ENCODE measurements around the gene FARP2. TPM values are rescaled to one million over a fixed set of nuclear protein-coding genes. Genes with fewer than 3 reads are reported as not detected.
"Not testable (repeated sequence)": the region's sequence is repeated elsewhere in the genome, so short reads cannot be mapped to it uniquely, and the experiment has no call there.

FARP2 gene
- total RNA-seq, 1 experiment from 2014 or later: 74.5 TPM

GRCh38 chr2:241315879-241316631, 40.0 kb upstream of the FARP2 start, which contains the start of gene SEPTIN2:
SEPTIN2 (plus strand) TSS chr2:241315925; CDS start chr2:241324233, 8,308 bp downstream.
- Histone ChIP-seq H3K27ac (peak within 1 kb of the TSS; percentile 93), H3K36me3 (peaks cover 57% of the 10 kb centered on the region), H3K9me3 (replicated peaks) (peaks cover 4% of the 10 kb centered on the region; the same call in 1 of the 2 replicates), H3K4me3 (peak within 1 kb of the TSS; percentile 63), H3K4me1 (replicated peaks) (peaks cover 37% of the 10 kb centered on the region), H3K27me3 (replicated peaks) (no peaks in the 10 kb centered on the region)
- peak; percentile 80 to 89 for DNase-seq (ENCODE audit: low read depth in 1 of 2, low spot score in 2 of 2)

DNA sequence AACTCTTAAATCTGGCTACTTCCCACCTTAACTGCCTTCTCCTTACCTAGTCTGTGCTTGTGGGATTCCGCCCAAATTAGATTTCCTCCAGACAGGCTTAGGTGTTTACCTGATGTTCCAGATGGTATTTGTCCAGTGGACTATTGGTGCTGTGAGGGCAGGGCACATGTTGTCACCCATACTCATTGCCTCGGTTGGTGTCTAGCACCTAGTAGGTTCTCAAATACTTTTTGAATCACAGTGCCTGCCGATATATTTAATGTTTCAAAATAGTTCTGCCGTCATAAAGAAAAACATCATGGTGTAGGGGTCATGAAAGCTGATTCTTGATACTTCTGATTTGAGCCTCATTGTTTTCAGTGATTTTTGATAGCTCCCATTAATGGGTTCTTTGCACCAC, 39.3 kb upstream of the FARP2 start:
- H3K9me3 ChIP-seq (replicated peaks): peaks cover 4% of the 10 kb centered on the region; the same call in 1 of the 2 replicates
- no peaks in the 10 kb centered on the region for H3K27me3 ChIP-seq (replicated peaks)
- no peak for DNase-seq (ENCODE audit: low read depth in 1 of 2, low spot score in 2 of 2)
- H3K27ac ChIP-seq: peak overlapping the region; percentile 2; the same call in 1 of the 2 replicates
- H3K4me1 ChIP-seq (replicated peaks): peaks cover 34% of the 10 kb centered on the region
- H3K36me3 ChIP-seq: peaks cover 61% of the 10 kb centered on the region
- peak overlapping the region; percentile 63 for H3K4me3 ChIP-seq

DNA sequence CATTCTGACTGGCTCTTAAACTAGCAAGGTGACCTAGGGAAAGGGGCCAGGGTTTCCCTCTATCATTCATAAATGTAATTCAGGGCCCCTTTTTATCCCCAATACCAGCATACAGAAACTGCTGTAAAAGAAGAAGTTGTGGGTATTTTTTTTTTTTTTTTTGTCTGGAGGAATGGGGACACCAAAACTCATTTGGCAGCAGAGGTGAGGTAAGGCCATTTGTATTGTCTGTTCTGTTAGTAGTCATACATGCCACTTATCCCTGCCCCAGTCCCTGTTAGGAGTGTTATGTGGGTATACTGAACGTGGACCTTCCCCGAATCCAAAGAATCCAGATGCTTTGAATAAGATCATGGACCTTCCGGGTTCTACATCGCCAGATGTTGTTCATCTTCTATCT, 38.7 kb upstream of the FARP2 start:
- Histone ChIP-seq H3K9me3 (replicated peaks) (peaks cover 4% of the 10 kb centered on the region; the same call in 1 of the 2 replicates), H3K4me1 (replicated peaks) (peaks cover 28% of the 10 kb centered on the region), H3K27me3 (replicated peaks) (no peaks in the 10 kb centered on the region), H3K36me3 (peaks cover 65% of the 10 kb centered on the region), H3K27ac (no peak overlapping the region), H3K4me3 (peak overlapping the region; percentile 63)
- DNase-seq (ENCODE audit: low read depth in 1 of 2, low spot score in 2 of 2): no peak

DNA sequence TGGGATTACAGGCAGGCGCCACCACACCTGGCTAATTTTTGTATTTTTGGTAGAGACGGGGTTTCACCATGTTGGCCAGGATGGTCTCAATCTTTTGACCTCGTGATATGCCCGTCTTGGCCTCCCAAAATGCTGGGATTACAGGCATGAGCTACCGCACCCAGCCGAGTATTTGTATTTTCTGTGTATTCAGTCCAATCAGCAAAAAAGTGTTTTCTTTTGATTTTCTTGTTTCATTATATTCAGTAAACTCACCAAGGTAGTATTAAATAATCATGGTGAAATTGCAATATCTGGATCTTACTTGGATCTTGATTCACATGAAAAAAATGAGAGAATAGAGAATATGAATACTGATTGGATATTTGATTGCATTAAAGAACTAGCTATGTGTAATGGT, 37.3 kb upstream of the FARP2 start:
- H3K9me3 ChIP-seq (replicated peaks); H3K27me3 ChIP-seq (replicated peaks); H3K4me3 ChIP-seq; H3K27ac ChIP-seq; DNase-seq (ENCODE audit: low read depth in 1 of 2, low spot score in 2 of 2): not testable (repeated sequence)
- Histone ChIP-seq H3K36me3 (peaks cover 67% of the 10 kb centered on the region), H3K4me1 (replicated peaks) (peaks cover 19% of the 10 kb centered on the region)

DNA sequence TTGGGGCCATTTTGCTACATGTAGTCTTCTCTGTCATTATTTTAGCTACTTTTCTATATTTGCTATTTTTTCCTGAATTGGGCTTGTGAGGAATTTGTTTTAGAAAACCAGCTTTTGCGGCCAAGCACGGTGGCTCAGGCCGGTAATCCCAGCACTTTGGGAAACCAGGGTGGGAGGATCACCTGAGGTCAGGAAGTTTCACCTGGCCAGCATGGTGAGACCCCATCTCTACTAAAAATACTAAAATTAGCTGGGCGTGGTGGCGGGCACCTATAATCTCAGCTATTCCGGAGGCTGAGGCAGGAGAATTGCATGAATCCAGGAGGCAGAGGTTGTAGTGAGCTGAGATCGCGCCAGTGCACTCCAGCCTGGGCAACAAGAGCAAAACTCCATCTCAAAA, 35.7 kb upstream of the FARP2 start:
- Histone ChIP-seq H3K27me3 (replicated peaks) (no peaks in the 10 kb centered on the region), H3K9me3 (replicated peaks) (no peaks in the 10 kb centered on the region), H3K36me3 (peaks cover 71% of the 10 kb centered on the region), H3K4me3 (no peak overlapping the region), H3K27ac (no peak overlapping the region), H3K4me1 (replicated peaks) (peaks cover 13% of the 10 kb centered on the region)
- no peak for DNase-seq (ENCODE audit: low read depth in 1 of 2, low spot score in 2 of 2)

- Histone ChIP-seq H3K4me3 (no peak overlapping the region), H3K4me1 (replicated peaks) (peaks cover 13% of the 10 kb centered on the region)
Observed at GRCh38 chr2:241321033-241321432, 35.1 kb upstream of the FARP2 start.

DNA sequence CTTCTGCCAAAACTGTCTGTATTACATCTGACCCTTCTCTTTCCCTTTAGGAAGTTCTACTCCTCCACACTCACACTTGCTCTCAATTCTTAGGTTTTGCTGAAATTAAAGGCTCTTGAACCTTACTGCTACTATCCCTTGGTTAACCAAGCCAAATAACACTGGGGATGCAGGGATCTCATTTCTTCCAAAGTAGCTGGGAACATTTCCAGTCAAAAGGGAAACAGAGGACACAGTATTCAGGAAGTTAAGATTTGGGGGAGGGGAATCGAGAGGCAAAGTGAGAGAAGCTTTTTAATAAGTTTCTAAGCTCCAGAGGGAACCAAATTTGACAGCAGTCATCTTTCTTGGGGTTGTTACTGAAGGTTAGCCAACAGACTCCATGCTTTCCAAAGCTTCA, 34.2 kb upstream of the FARP2 start:
- Histone ChIP-seq H3K27me3 (replicated peaks) (no peaks in the 10 kb centered on the region), H3K9me3 (replicated peaks) (no peaks in the 10 kb centered on the region), H3K4me3 (no peak overlapping the region), H3K27ac (no peak overlapping the region), H3K36me3 (peaks cover 74% of the 10 kb centered on the region), H3K4me1 (replicated peaks) (peaks cover 12% of the 10 kb centered on the region)
- DNase-seq (ENCODE audit: low read depth in 1 of 2, low spot score in 2 of 2): no peak

More at GRCh38 chr2:241321033-241321432, 35.1 kb upstream of the FARP2 start:
- H3K27me3 ChIP-seq (replicated peaks): no peaks in the 10 kb centered on the region
- no peaks in the 10 kb centered on the region for H3K9me3 ChIP-seq (replicated peaks)
- H3K36me3 ChIP-seq: peaks cover 75% of the 10 kb centered on the region
- DNase-seq (ENCODE audit: low read depth in 1 of 2, low spot score in 2 of 2): no peak
- no peak overlapping the region for H3K27ac ChIP-seq

DNA sequence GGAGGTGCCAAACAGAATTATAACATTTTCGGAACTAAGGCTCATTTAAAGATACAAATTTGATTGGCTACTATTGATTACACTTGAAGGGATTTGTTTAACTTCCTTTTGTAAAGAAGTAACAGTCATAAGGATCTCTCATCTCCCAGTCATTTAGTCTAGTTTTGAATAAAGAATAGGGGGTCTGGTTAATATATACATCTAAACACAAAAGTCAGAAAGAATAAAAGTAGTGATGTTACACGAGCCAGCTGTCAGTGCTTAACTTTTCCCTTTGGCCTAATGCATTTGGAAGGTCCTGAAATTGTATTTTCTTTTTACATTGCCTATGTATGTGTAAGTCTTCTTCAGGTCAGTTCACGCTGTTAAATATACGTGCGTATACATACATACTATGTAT, 32.3 kb upstream of the FARP2 start:
- Histone ChIP-seq H3K27ac (no peak overlapping the region), H3K27me3 (replicated peaks) (no peaks in the 10 kb centered on the region), H3K36me3 (peaks cover 79% of the 10 kb centered on the region), H3K4me3 (no peak overlapping the region), H3K9me3 (replicated peaks) (no peaks in the 10 kb centered on the region), H3K4me1 (replicated peaks) (0 out of 2 replicates have a peak, but pooled peaks cover 3% of the 10 kb centered on the region)
- no peak for DNase-seq (ENCODE audit: low read depth in 1 of 2, low spot score in 2 of 2)

DNA sequence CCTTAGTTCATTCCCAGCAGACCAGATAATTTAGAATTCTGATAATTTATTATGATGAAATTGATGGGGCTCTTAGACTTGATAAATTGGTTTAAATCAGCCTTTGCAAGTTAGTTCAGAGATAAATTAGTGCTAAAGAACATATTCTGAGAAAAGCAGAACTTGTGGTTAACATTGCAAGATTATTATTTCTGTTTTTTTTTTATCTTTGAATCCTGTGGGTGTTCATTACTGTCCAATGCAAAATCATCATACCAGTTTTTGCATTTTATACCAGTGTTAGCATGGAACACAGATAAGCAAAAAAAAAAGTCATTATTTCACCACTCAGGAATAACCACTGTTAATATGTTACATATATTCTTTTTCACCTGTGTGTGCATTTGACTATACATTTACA, 31.3 kb upstream of the FARP2 start:
- Histone ChIP-seq H3K36me3 (peaks cover 81% of the 10 kb centered on the region), H3K27me3 (replicated peaks) (no peaks in the 10 kb centered on the region), H3K4me1 (replicated peaks) (0 out of 2 replicates have a peak, but pooled peaks cover 3% of the 10 kb centered on the region), H3K27ac (no peak overlapping the region), H3K4me3 (no peak overlapping the region), H3K9me3 (replicated peaks) (no peaks in the 10 kb centered on the region)
- DNase-seq (ENCODE audit: low read depth in 1 of 2, low spot score in 2 of 2): no peak

DNA sequence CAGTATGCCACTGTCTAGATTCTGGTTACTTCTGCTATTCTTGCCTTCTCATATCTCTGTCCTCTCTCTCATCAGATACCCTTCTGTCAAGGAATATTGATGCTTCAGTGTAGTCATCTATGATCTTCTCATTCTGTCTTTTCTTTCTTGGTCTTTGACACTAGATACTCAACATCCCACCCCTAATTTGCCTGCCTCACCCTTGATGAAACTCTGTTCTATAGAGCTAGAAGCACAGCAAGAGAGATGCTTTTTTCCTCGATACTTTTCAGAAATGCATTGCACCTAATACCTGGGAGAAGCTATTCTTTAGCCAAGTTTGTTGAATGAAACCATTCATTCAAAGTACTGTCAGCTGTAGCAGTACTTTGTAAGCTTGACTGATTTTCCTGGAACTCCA, 30.8 kb upstream of the FARP2 start:
- no peaks in the 10 kb centered on the region for H3K27me3 ChIP-seq (replicated peaks)
- DNase-seq (ENCODE audit: low read depth in 1 of 2, low spot score in 2 of 2): no peak
- H3K27ac ChIP-seq: no peak overlapping the region
- H3K9me3 ChIP-seq (replicated peaks): no peaks in the 10 kb centered on the region
- H3K4me3 ChIP-seq: no peak overlapping the region
- no peaks in the 10 kb centered on the region for H3K4me1 ChIP-seq (replicated peaks)
- peaks cover 81% of the 10 kb centered on the region for H3K36me3 ChIP-seq

GRCh38 chr2:241329669-241330615, 26.1 kb upstream of the FARP2 start:
- no peaks in the 10 kb centered on the region for H3K9me3 ChIP-seq (replicated peaks)
- no peak for DNase-seq (ENCODE audit: low read depth in 1 of 2, low spot score in 2 of 2)
- peaks cover 97% of the 10 kb centered on the region for H3K36me3 ChIP-seq
- H3K27ac ChIP-seq: no peak overlapping the region
- no peaks in the 10 kb centered on the region for H3K27me3 ChIP-seq (replicated peaks)
- no peaks in the 10 kb centered on the region for H3K4me1 ChIP-seq (replicated peaks)
- H3K4me3 ChIP-seq: no peak overlapping the region

GRCh38 chr2:241330616-241330981, 25.5 kb upstream of the FARP2 start:
- H3K36me3 ChIP-seq: peaks cover 97% of the 10 kb centered on the region
- no peaks in the 10 kb centered on the region for H3K4me1 ChIP-seq (replicated peaks)
- DNase-seq (ENCODE audit: low read depth in 1 of 2, low spot score in 2 of 2): no peak
- no peak overlapping the region for H3K27ac ChIP-seq
- H3K9me3 ChIP-seq (replicated peaks): no peaks in the 10 kb centered on the region
- H3K27me3 ChIP-seq (replicated peaks): no peaks in the 10 kb centered on the region
- no peak overlapping the region for H3K4me3 ChIP-seq

DNA sequence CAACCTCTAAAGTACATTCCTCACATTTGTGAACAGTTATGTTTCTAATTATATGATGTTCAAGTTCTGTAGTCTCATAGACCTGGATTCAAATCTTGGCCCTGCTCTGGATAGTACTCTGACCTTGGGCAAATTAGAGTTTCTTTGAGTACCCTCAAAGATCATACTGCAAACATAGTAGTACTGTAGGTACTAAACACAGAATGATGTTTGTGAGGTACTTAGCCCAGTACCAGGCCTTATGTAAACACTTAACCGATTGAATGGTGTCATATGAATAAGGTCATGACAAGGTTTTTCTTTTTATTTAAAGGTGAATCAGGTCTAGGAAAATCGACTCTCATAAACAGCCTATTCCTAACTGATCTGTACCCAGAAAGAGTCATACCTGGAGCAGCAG, 21.3 kb upstream of the FARP2 start:
- no peaks in the 10 kb centered on the region for H3K4me1 ChIP-seq (replicated peaks)
- no peak for DNase-seq (ENCODE audit: low read depth in 1 of 2, low spot score in 2 of 2)
- H3K27ac ChIP-seq: no peak overlapping the region
- H3K9me3 ChIP-seq (replicated peaks): no peaks in the 10 kb centered on the region
- no peak overlapping the region for H3K4me3 ChIP-seq
- H3K36me3 ChIP-seq: peaks cover 92% of the 10 kb centered on the region
- H3K27me3 ChIP-seq (replicated peaks): no peaks in the 10 kb centered on the region

All from SJSA1 (cell line).